ENCODE data around the gene CTNNA3.

Gene CTNNA3

GRCh38 chr10:66625709-66626590, 1070.0 kb downstream of the CTNNA3 start:
- DNase-seq: peak in 2 of 3 experiments; percentile 33 to 83

GRCh38 chr10:66622050-66622449, 1073.9 kb downstream of the CTNNA3 start:
- DNase-seq: peak in 1 of 3 experiments; percentile 1

- DNase-seq: no peak
Measured at GRCh38 chr10:66604195-66604594, 1091.8 kb downstream of the CTNNA3 start.

GRCh38 chr10:66591865-66592264, 1104.1 kb downstream of the CTNNA3 start:
- no peak for DNase-seq

GRCh38 chr10:66587680-66588050, 1108.3 kb downstream of the CTNNA3 start:
- DNase-seq: no peak

- no peak for DNase-seq
Measured at GRCh38 chr10:66586897-66587679, 1108.9 kb downstream of the CTNNA3 start.

GRCh38 chr10:66586073-66586472, 1109.9 kb downstream of the CTNNA3 start:
- DNase-seq: no peak

- no peak for DNase-seq
Measured at GRCh38 chr10:66575251-66575855, 1120.6 kb downstream of the CTNNA3 start.

DNA sequence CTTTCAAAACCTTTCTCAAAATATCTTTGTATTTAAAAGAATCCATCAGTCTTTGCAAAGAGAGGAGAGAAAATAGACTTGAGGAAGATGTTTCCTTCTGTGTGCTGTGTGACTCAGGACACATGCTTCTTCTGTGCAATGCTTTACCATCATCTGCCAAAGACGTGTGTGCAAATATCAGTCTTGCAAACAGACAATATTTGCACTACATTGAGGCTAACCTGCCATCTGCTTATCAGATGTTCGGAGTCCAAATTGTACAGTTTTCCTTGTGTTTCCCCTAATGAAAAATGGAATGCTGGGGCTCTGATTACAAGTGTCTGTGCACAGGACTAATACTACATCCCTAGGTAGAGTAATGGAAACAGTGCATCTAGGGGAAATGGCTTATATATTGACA, 1123.3 kb downstream of the CTNNA3 start:
- peak in 1 of 3 experiments; percentile 1 for DNase-seq

DNA sequence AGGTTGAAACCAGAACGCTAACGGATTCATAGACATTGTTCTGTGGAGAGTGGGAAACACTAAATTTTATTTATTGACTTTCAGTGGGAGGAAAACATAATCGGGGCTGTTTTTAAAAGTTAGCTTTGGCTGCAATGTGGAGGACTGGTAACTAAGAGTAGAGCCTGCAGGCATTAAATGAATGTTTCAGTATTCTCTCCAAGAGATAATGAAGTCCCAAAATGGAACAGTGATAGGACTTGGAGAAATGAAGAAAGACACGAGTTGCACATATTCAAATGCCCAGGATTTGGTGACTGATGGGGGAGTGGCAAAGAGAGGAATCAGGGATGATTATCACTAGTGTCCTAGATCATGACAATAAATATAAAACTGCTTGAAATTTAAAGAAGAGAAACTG, 1130.0 kb downstream of the CTNNA3 start:
- no peak for DNase-seq

DNA sequence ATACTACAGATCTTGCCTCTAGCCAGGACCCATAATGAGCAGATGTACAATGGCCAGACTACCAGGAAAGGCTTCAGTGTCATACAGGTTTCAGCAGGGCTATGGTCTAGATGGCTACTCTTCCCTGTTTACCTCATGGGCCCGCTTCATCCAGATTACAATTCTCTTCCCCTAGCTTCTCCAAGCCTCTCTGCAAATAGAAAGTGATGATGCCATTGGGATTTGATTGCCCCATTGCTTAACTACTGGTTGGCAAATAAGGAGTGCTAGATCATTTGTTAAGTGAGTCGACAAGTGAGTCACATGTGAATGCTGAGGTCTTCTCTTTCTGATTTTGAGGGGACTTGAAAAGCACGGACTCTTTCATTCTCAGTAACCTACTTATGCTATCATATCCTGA, 1131.7 kb downstream of the CTNNA3 start:
- no peak for DNase-seq

DNA sequence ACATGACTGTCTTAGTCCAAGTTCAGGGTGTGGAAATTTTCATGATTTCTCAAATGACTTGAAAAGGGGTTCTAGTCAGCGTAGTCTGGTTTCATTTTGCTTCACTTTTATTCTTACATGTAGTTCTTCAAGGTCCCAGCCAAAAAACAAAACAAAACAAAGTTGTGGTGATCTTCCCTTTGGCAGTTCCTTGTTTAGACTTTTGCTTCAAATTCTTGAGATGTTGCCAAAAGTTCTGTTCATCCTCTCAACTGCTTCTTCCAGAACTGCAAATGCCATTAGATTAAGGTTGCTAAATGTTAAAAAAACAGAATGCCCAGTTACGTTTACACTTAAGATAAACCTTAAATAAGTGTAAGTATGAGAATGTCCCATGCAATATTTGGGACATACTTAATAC, 1140.9 kb downstream of the CTNNA3 start:
- no peak for DNase-seq

DNA sequence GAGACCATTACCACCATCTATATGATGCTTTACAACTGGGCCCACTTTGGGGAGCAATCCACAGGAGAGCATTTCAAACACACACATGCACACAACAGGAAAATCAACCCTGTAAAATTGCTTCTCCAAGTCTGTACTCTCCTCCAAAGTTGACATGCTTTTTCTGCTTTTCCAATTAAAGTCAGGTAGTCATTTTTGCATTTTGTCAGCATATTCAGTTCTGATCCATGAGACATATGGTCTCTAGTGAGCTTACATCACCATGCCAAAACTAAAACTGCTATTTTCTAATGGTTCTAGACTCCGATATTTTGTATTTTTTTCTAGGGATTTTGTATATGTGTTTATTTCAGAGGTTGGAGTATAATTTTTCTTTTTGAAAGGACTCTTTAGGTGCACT, 1143.7 kb downstream of the CTNNA3 start:
- no peak for DNase-seq

GRCh38 chr10:66550351-66550750, 1145.6 kb downstream of the CTNNA3 start:
- no peak for DNase-seq

DNA sequence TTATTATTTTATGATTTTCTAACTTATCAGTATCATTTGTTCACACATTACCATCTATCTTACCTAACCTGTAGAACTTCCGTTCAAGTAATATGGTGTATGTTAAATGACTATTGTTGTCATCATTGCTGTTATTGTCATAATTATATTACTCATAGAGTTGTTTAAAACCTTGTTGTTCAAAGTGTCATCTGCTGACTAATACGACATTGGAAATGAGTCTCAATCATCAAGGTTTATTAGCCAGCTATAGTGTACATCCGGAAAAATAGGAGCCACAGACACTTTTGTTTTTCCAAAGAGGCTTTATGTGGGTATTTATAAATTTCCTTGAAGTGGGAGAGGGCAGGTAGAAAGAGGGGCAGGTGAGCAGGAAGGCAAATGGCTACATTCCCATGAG, 1157.1 kb downstream of the CTNNA3 start:
- no peak for DNase-seq

DNA sequence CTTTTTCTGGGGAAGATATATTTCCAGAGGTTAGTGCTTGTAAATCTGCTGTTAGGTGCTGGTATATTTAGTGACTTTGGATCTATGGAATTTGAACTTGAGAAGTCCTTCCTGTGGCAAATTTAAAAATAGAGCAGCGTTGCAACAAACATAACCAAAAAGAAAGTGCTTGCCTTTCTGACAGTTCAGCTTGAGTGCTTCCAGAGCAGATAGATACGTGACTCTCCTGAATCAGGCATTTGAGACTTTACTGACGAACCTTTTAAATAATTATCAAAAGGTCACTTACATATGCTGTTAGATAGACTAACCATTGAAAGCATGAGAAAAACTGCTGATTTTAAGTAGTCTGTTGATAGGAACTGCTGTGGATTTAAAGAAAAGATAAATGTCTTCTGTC, 1157.6 kb downstream of the CTNNA3 start:
- DNase-seq: no peak

DNA sequence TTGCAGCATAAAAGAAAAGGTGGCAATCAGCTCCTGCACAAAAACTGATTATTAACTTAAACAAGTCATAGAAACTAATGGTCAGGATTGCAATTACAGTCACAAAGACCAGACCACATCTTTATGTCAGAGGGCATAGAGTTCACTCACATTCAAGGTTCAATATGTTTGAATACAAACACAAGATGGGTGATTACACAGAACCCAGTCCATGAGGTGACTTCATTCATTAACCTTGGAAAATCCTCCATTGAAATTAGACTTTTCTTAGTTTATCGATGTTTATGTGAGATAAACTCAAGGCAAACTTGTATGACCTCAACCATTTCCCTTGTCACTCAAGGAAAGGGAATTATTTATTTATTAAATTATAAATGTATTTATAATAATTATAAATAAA, 1158.8 kb downstream of the CTNNA3 start:
- no peak for DNase-seq

GRCh38 chr10:66535439-66535838, 1160.6 kb downstream of the CTNNA3 start:
- peak in 2 of 3 experiments; percentile 16 to 47 for DNase-seq

DNA sequence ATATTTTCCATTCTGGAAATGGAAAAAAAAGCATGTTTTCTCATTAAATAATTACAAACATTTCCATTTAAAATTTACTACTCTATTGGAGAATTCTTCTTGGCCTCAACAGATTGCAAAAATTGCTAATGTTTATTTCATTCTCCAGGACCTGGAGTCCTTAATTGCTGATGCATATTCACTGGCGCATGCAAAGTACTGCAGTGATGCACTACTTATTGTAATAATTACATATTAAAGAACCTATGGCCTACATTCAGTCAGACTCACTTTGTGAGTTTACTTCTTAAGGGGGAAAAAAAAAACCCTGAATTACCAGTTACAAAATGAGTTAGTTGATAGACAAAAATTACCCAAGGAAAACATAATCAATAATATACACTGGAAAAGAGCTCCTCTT, 1161.1 kb downstream of the CTNNA3 start:
- DNase-seq: no peak

- DNase-seq: no peak
Measured at GRCh38 chr10:66521506-66521905, 1174.5 kb downstream of the CTNNA3 start.

GRCh38 chr10:66519616-66520015, 1176.4 kb downstream of the CTNNA3 start:
- DNase-seq: no peak

- no peak for DNase-seq
Measured at GRCh38 chr10:66514666-66515065, 1181.3 kb downstream of the CTNNA3 start.

DNA sequence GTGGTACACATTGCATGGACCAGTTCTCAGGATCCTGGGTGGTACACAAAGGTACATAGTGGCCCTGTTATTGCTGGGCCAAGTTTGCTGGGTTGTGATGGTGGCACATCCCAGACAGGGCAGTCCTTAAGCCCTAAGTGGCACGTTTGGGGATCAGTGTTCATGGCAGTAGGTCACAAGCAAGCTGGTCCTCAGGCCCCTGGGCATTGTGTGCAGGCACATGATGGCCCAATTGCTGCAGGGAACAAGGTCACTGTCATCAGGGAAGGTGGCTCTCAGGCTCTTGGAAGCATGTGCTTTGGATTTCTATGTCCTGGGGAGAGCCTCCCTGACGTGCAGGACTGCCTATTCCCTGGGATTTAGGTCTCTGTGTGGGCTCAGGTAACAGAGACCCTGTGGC, 1182.5 kb downstream of the CTNNA3 start:
- DNase-seq: no peak

Measured in NCI-H1417 (cell line).